Endodermal cell (in vitro differentiated cells): Measurements from ENCODE around the gene VPS35L. TPM values are rescaled to one million over a fixed set of nuclear protein-coding genes. Genes with fewer than 3 reads are reported as not detected.

Experiments
- DNase-seq: peaks from one replicate; pipeline ENCODE4 v3.0.0-alpha.2; 2017
- H3K27ac ChIP-seq: 2 replicates; pipeline ENCODE4 v1.5.1; 2013; ENCODE audit warnings: mild to moderate bottlenecking, low read depth, low read length, moderate library complexity
- H3K27me3 ChIP-seq: 2 replicates; pipeline ENCODE4 v1.6.1; 2013; ENCODE audit warnings: mild to moderate bottlenecking, low read length, moderate library complexity; ENCODE audit not compliant: insufficient read depth, control insufficient read depth, poor library complexity, severe bottlenecking
- H3K36me3 ChIP-seq: 2 replicates; pipeline ENCODE4 v1.7.0; 2013; ENCODE audit warnings: mild to moderate bottlenecking, low read length, moderate library complexity; ENCODE audit not compliant: control insufficient read depth, insufficient read depth
- H3K4me1 ChIP-seq: one replicate; pipeline ENCODE4 v1.7.0; 2013; ENCODE audit warnings: low read length; ENCODE audit not compliant: control insufficient read depth, insufficient read depth
- H3K4me3 ChIP-seq: 2 replicates; pipeline ENCODE4 v1.5.1; 2013; ENCODE audit warnings: mild to moderate bottlenecking, low read length, moderate library complexity
- H3K9ac ChIP-seq: 2 replicates; pipeline ENCODE4 v1.6.1; 2013; ENCODE audit warnings: mild to moderate bottlenecking, low read length, moderate library complexity; ENCODE audit not compliant: poor library complexity, severe bottlenecking; ENCODE audit errors: extremely low read depth
- H3K9me3 ChIP-seq: 2 replicates; pipeline ENCODE4 v1.6.1; 2013; ENCODE audit warnings: mild to moderate bottlenecking, low read length, moderate library complexity; ENCODE audit not compliant: control insufficient read depth
- H3K27ac Mint-ChIP-seq: 2 replicates; pipeline ENCODE4 v1.8.0; 2020; ENCODE audit warnings: mixed read lengths
- H3K27me3 Mint-ChIP-seq: 2 replicates; pipeline ENCODE4 v1.8.0; 2021; ENCODE audit warnings: mild to moderate bottlenecking, mixed read lengths; ENCODE audit not compliant: insufficient read depth
- H3K36me3 Mint-ChIP-seq: 2 replicates; pipeline ENCODE4 v1.8.0; 2020; ENCODE audit warnings: low read depth, mixed read lengths
- H3K4me1 Mint-ChIP-seq: 2 replicates; pipeline ENCODE4 v1.8.0; 2020; ENCODE audit warnings: mixed read lengths
- H3K4me3 Mint-ChIP-seq: 2 replicates; pipeline ENCODE4 v1.8.0; 2020; ENCODE audit warnings: mild to moderate bottlenecking, moderate library complexity, mixed read lengths
- H3K9me3 Mint-ChIP-seq: 2 replicates; pipeline ENCODE4 v1.8.0; 2020; ENCODE audit warnings: mild to moderate bottlenecking, mixed read lengths
- WGBS, 2 experiments: methylation state at CpG; one replicate each; pipeline versions ENCODE4 v1.1.5 to v1.1.7; 2013; ENCODE audit warnings: missing lambda C conversion rate in 2 of 2, mixed read lengths in 1 of 2; ENCODE audit not compliant: insufficient coverage in 1 of 2, insufficient read length in 1 of 2; 5-methylcytosine and 5-hydroxymethylcytosine counted together
- total RNA-seq, 2 donors: library from RNA; stranded (reverse); fragmentation: NEBNext Ultra II Directional in 1 of 2; extraction: Animal tissue kit (Norgen Biotek cat#: 25700) in 1 of 2; gene quantifications; 2 replicates in 1 of 2; 3 replicates in 1 of 2; pipeline ENCODE4 v1.2.1, GENCODE V29; 2021
- TF ChIP-seq, protein P1 (sequence below): fragments of 200-600 bp; sonication (generic); conservative IDR thresholded peaks from 2 replicates; pipeline ENCODE4 v1.5.0; 2021; ENCODE audit warnings: antibody characterized with exemption, mild to moderate bottlenecking

Gene VPS35L
- total RNA-seq, 2 donors from 2014 or later, result 61.5 to 82.0 TPM

DNA sequence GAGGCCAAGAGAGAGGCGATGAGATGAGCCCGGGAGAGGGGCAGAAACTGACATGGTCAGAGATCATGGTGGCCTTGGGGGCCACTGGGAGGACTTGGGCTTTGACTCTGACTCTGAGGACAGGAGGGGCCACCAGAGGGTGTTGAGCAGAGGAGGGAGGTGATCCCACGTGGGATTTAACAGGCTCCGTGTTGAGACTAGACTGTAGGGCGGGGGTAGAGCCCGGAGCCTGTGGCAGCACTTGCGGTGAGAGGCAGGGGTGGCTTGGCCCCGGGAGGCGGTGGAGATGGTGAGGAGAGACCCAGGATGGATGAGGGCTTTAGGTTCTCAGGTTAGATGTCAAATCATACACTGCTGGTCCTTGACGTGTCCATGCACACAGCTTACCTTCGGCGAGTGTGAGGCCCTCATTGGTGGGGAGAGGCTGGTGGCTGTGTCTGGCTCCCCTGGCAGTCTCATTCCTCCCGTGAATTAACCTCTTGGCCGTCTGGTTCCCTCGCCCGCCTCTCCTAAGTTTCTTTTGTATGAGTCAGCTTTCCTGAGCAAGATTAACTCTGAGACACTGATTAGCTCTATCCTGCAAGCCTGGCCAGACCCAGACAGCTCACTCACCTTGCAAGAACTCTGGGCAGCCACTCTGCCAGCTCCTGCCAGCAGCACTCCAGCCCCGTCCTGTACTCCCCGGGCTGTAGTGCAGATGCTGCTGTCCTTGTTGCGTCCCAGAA lies 39.7 kb downstream of the VPS35L start:
- H3K4me1 Mint-ChIP-seq, result no peaks in the 10 kb centered on the region
- Histone ChIP-seq H3K27me3 (no peaks in the 10 kb centered on the region), H3K9ac (no peak overlapping the region), H3K27ac (peak overlapping the region; percentile 16), H3K4me3 (no peak overlapping the region), H3K4me1 (peaks cover 3% of the 10 kb centered on the region), H3K9me3 (no peaks in the 10 kb centered on the region), H3K36me3 (peaks cover 25% of the 10 kb centered on the region)
- H3K27ac Mint-ChIP-seq, result no peak overlapping the region
- H3K4me3 Mint-ChIP-seq, result no peak overlapping the region
- H3K9me3 Mint-ChIP-seq, result no peaks in the 10 kb centered on the region
- DNase-seq, result no peak
- H3K36me3 Mint-ChIP-seq, result peaks cover 53% of the 10 kb centered on the region
- no peaks in the 10 kb centered on the region for H3K27me3 Mint-ChIP-seq
- TF ChIP-seq, protein P1, sequence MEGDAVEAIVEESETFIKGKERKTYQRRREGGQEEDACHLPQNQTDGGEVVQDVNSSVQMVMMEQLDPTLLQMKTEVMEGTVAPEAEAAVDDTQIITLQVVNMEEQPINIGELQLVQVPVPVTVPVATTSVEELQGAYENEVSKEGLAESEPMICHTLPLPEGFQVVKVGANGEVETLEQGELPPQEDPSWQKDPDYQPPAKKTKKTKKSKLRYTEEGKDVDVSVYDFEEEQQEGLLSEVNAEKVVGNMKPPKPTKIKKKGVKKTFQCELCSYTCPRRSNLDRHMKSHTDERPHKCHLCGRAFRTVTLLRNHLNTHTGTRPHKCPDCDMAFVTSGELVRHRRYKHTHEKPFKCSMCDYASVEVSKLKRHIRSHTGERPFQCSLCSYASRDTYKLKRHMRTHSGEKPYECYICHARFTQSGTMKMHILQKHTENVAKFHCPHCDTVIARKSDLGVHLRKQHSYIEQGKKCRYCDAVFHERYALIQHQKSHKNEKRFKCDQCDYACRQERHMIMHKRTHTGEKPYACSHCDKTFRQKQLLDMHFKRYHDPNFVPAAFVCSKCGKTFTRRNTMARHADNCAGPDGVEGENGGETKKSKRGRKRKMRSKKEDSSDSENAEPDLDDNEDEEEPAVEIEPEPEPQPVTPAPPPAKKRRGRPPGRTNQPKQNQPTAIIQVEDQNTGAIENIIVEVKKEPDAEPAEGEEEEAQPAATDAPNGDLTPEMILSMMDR, result no peak
- WGBS, 2 experiments, result 90 to 91% methylated on average over 17 to 19 of the region's 19 CpGs

DNA sequence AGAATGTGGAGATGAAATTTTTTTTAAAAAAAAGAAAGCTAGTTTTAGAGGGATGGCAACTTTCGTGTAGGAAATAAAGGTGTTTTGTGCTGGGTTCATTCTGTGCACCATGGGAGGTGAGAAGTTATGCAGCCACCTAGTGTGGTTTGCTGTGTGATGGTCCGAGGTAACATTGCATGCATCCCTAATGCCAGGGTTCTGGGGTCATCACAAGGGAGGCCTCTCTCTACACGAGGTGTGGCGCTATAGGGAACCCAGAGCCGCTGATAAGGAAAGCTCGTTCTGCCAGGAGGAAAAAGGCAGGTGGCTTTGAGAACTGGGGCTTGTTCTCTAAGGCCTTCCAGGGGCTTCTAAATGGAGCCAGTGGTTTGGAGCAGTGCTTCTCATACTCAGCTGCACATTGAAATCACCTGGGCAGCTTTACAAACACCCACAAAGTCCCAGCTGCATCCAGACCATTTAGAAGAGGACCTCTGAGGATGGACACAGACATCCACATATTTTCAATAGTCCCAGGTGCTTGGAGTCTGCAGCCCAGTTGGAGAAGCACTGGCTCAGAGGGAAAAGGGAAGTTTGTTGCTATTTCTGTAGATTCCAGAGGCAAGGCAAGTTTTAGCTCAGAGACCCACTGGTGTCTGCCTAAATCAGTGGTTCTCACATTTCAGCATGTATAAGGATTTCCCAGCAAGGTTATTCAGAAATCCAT lies 43.5 kb downstream of the VPS35L start:
- Histone ChIP-seq H3K9ac (no peak overlapping the region), H3K27me3 (no peaks in the 10 kb centered on the region), H3K4me3 (no peak overlapping the region), H3K9me3 (no peaks in the 10 kb centered on the region), H3K36me3 (peaks cover 31% of the 10 kb centered on the region), H3K4me1 (peaks cover 2% of the 10 kb centered on the region), H3K27ac (no peak overlapping the region)
- peak; percentile 51 for DNase-seq
- TF ChIP-seq, protein P1, result no peak
- Mint-ChIP-seq H3K27ac (peak overlapping the region; percentile 39), H3K36me3 (peaks cover 47% of the 10 kb centered on the region), H3K27me3 (no peaks in the 10 kb centered on the region), H3K4me3 (no peak overlapping the region), H3K9me3 (no peaks in the 10 kb centered on the region), H3K4me1 (peaks cover 6% of the 10 kb centered on the region)
- WGBS, 2 experiments, result 82 to 98% methylated on average over 5 to 6 of the region's 6 CpGs

DNA sequence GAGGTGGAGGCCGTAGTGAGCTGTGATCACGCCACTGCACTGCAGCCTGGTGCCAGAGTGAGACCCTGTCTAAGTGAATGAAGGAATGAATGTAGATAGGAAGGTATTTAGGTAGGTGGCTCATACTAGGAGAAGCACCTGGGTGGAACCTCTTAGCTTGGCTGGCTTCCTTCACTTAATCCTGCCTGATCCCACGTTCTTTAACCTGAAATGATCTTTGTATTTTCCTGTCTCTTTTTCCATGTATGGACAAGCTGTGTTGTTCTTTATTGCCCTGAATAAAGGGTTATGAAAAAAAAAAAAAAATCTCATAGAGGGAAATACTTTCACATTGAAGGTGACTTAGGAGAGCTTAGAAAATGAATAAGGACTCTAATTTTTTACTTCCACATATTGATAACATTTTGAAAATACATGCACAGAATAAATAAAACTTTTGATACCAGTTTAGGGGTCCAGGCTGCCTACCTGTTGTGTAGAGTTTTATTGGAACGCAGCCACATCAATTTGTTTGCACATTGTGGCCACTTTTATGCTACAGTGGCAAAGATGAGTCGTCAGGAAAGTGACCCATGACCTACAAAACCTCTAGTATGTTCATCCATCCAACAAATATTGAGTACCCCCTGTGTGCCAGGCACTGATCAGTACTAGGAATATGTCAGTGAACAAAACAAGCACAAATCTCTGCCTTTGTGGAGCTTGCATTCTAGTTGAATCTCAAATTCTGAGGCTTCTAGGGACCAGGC lies 44.6 kb downstream of the VPS35L start:
- no peaks in the 10 kb centered on the region for H3K9me3 ChIP-seq
- H3K27ac Mint-ChIP-seq, result peak overlapping the region; percentile 39
- no peak for DNase-seq
- H3K4me1 Mint-ChIP-seq, result peaks cover 6% of the 10 kb centered on the region
- H3K4me3 ChIP-seq, result no peak overlapping the region
- H3K9me3 Mint-ChIP-seq, result no peaks in the 10 kb centered on the region
- WGBS, 2 experiments, result 89 to 91% methylated on average over 3 to 5 of the region's 5 CpGs
- no peak overlapping the region for H3K27ac ChIP-seq
- H3K4me3 Mint-ChIP-seq, result no peak overlapping the region
- TF ChIP-seq, protein P1, result no peak
- H3K4me1 ChIP-seq, result no peaks in the 10 kb centered on the region
- no peaks in the 10 kb centered on the region for H3K27me3 ChIP-seq
- peaks cover 46% of the 10 kb centered on the region for H3K36me3 Mint-ChIP-seq
- peaks cover 42% of the 10 kb centered on the region for H3K36me3 ChIP-seq
- H3K9ac ChIP-seq, result no peak overlapping the region
- no peaks in the 10 kb centered on the region for H3K27me3 Mint-ChIP-seq
